Measurements from ENCODE around the gene DUSP10. TPM values are rescaled to one million over a fixed set of nuclear protein-coding genes. Genes with fewer than 3 reads are reported as not detected.

The DUSP10 gene
- total RNA-seq, 3 donors from 2014 or later: 1.9 to 27.2 (median 4.3) TPM

DNA sequence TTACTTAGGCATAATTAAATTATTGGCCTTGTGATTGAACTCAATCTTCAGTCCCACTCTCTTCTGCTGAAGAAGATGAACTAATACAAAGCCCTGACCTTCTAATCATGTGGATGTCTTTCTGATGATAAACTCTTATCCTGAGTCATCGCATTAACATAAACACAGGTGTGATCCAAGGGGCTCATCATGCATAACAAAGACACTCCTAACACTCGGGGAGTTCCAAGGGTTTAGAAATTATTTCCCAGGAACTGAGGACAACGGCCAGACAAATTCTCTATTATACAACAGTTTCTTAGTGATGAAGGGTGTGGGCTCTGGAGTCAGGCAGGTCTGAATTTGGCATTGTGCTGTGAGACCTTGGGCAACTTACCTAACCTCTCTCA is 18.0 kb downstream of the DUSP10 start:
- no peaks in the 10 kb centered on the region for H3K36me3 ChIP-seq (ENCODE audit: low read depth)
- no peak for TF ChIP-seq CTCF (IDR thresholded peaks at IDR 0.05)
- DNase-seq (no peak), ATAC-seq (no peak)
- H3K4me1 ChIP-seq (ENCODE audit: low read depth): peaks cover 4% of the 10 kb centered on the region
- intact Hi-C loops (cut with DNase I, micrococcal nuclease): no loop called here
- H3K4me3 ChIP-seq: no peak overlapping the region
- H3K9me3 ChIP-seq: peaks cover 4% of the 10 kb centered on the region

- DNase-seq (no peak), ATAC-seq (peak; percentile 32)
- Histone ChIP-seq H3K36me3 (ENCODE audit: low read depth) (no peaks in the 10 kb centered on the region), H3K9me3 (peaks cover 4% of the 10 kb centered on the region), H3K4me1 (ENCODE audit: low read depth) (peaks cover 4% of the 10 kb centered on the region), H3K4me3 (no peak overlapping the region)
- intact Hi-C loops (cut with DNase I, micrococcal nuclease): no loop called here
- no peak for TF ChIP-seq CTCF (IDR thresholded peaks at IDR 0.05)
Observed at GRCh38 chr1:221723018-221723847, 18.7 kb downstream of the DUSP10 start.

- no peaks in the 10 kb centered on the region for H3K36me3 ChIP-seq (ENCODE audit: low read depth)
- no peak for DNase-seq
- no peak for ATAC-seq
- H3K4me3 ChIP-seq: no peak overlapping the region
- peaks cover 4% of the 10 kb centered on the region for H3K4me1 ChIP-seq (ENCODE audit: low read depth)
- intact Hi-C loops (cut with DNase I, micrococcal nuclease): no loop called here
- H3K9me3 ChIP-seq: peaks cover 4% of the 10 kb centered on the region
- no peak for TF ChIP-seq CTCF (IDR thresholded peaks at IDR 0.05)
Observed at GRCh38 chr1:221722254-221723017, 19.5 kb downstream of the DUSP10 start.

- DNase-seq (no peak), ATAC-seq (no peak)
- Histone ChIP-seq H3K4me1 (ENCODE audit: low read depth) (peaks cover 2% of the 10 kb centered on the region), H3K36me3 (ENCODE audit: low read depth) (no peaks in the 10 kb centered on the region), H3K9me3 (peaks cover 4% of the 10 kb centered on the region), H3K4me3 (no peak overlapping the region)
- intact Hi-C loops (cut with DNase I, micrococcal nuclease): no loop called here
- TF ChIP-seq CTCF (IDR thresholded peaks at IDR 0.05): no peak
Observed at GRCh38 chr1:221720545-221720944, 21.3 kb downstream of the DUSP10 start.

GRCh38 chr1:221719987-221720386 is 21.9 kb downstream of the DUSP10 start:
- intact Hi-C loops (cut with DNase I, micrococcal nuclease): no loop called here
- no peak for TF ChIP-seq CTCF (IDR thresholded peaks at IDR 0.05)
- no peak for DNase-seq
- no peak for ATAC-seq
- H3K36me3 ChIP-seq (ENCODE audit: low read depth): no peaks in the 10 kb centered on the region
- H3K4me3 ChIP-seq: no peak overlapping the region
- H3K4me1 ChIP-seq (ENCODE audit: low read depth): no peaks in the 10 kb centered on the region
- H3K9me3 ChIP-seq: peaks cover 4% of the 10 kb centered on the region

All from mucosa of descending colon (tissue), 3 donors.